Karpas-422 (cell line): ENCODE results near the gene CCL23. TPM values are rescaled to one million over a fixed set of nuclear protein-coding genes. Genes with fewer than 3 reads are reported as not detected.

ENCODE experiments used
- DNase-seq: peaks from one replicate; pipeline ENCODE4 v3.0.0-alpha.2; 2015
- H2AFZ ChIP-seq: fragments of 200-600 bp; sonication (generic); 2 replicates; pipeline ENCODE4 v1.6.1; 2014; ENCODE audit warnings: antibody characterized with exemption, low read length, mixed read lengths
- H3K27ac ChIP-seq: fragments of 200-600 bp; sonication (generic); 2 replicates; pipeline ENCODE4 v1.5.1; 2014; ENCODE audit warnings: mild to moderate bottlenecking, low read length, moderate library complexity
- H3K27me3 ChIP-seq: fragments of 200-600 bp; sonication (generic); 2 replicates; pipeline ENCODE4 v1.6.1; 2014; ENCODE audit warnings: low read length, mixed read lengths
- H3K36me3 ChIP-seq: fragments of 200-600 bp; sonication (generic); 2 replicates; pipeline ENCODE4 v1.6.1; 2014; ENCODE audit warnings: low read length, mixed read lengths; ENCODE audit not compliant: insufficient read depth
- H3K4me1 ChIP-seq: fragments of 200-600 bp; sonication (generic); 2 replicates; pipeline ENCODE4 v1.6.1; 2014; ENCODE audit warnings: mild to moderate bottlenecking, low read length, mixed read lengths
- H3K4me2 ChIP-seq: fragments of 200-600 bp; sonication (generic); 2 replicates; pipeline ENCODE4 v1.6.1; 2014; ENCODE audit warnings: low read length, low read depth, mild to moderate bottlenecking; ENCODE audit not compliant: poor library complexity, severe bottlenecking
- H3K4me3 ChIP-seq: fragments of 200-600 bp; sonication (generic); 2 replicates; pipeline ENCODE4 v1.5.1; 2014; ENCODE audit warnings: mild to moderate bottlenecking, antibody characterized with exemption, low read length, mixed read lengths
- H3K79me2 ChIP-seq: fragments of 200-600 bp; sonication (generic); 2 replicates; pipeline ENCODE4 v1.6.1; 2014; ENCODE audit warnings: mild to moderate bottlenecking, low read length, mixed read lengths
- H3K9ac ChIP-seq: fragments of 200-600 bp; sonication (generic); 2 replicates; pipeline ENCODE4 v1.6.0; 2014; ENCODE audit warnings: low read length
- H3K9me2 ChIP-seq: fragments of 200-600 bp; sonication (generic), shearing (Covaris generic); replicated peaks from 2 replicates; pipeline ENCODE4 v1.6.0; 2014; ENCODE audit warnings: mild to moderate bottlenecking, low read length, moderate library complexity; ENCODE audit not compliant: insufficient read depth
- H3K9me3 ChIP-seq: fragments of 300-700, 200-600 bp; sonication (generic); 2 replicates; pipeline ENCODE4 v1.6.1; 2014; ENCODE audit warnings: low read length, mixed read lengths
- H4K20me1 ChIP-seq: fragments of 200-600 bp; sonication (generic); 2 replicates; pipeline ENCODE4 v1.6.1; 2014; ENCODE audit warnings: mild to moderate bottlenecking, antibody characterized with exemption, low read length, low read depth; ENCODE audit not compliant: insufficient read depth
- total RNA-seq: library from RNA; depleted of rRNA; stranded (reverse); fragments of >200 nt; shearing (Covaris generic); gene quantifications from 2 replicates; pipeline ENCODE4 v1.2.3, GENCODE V29; 2014; ENCODE audit warnings: low replicate concordance

CCL23 gene
- total RNA-seq, 1 experiment from 2014 or later = not detected

DNA sequence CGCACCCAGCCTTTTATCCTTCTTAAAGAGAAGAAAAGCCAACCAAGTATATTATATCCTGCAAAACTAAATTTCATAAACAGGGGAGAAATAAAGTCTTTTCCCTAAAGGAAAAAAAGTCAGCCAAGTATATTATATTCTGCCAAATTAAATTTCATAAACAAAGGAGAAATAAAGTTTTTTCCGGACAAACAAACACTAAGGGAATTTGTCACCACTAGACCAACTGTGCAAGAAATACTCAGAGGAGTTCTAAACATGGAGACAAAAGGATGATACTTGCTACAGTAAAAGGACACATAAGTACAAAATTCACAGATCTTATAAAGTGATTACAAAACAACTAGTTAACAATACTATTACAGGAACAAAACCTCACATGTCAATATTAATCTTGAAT is 31.9 kb upstream of the CCL23 start:
- Histone ChIP-seq H3K79me2 (no peaks in the 10 kb centered on the region), H3K4me1 (peaks cover 3% of the 10 kb centered on the region; the same call in 1 of the 2 replicates), H3K9me3 (peaks cover 14% of the 10 kb centered on the region; the same call in 1 of the 2 replicates), H3K9ac (no peak overlapping the region), H3K9me2 (no peaks in the 10 kb centered on the region), H3K4me3 (no peak overlapping the region), H3K36me3 (no peaks in the 10 kb centered on the region), H4K20me1 (no peaks in the 10 kb centered on the region), H3K4me2 (no peak overlapping the region), H3K27me3 (peaks cover 6% of the 10 kb centered on the region; the same call in 1 of the 2 replicates), H3K27ac (no peak overlapping the region), H2AFZ (no peak overlapping the region)
- DNase-seq = peak; percentile 7

DNA sequence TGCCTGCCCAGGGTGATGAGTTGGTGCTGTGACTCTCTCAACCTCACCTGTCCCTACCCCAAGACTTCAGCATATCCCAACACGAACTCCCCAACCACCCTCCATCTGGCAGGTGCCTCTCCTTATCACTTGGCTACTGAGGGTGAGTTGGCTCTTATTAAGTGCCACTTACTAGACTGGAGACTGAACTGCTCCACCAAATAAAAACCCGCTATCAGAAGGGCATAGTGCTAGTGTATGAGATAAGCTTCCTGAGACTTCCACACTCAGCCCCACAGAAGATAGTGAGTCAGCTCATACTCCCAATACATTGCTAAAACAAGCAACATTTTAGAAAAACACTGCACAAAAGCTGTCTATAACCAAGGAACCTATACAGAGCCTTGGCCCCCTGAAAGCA is 30.3 kb upstream of the CCL23 start:
- Histone ChIP-seq H3K4me2 (no peak overlapping the region), H3K4me3 (no peak overlapping the region), H3K79me2 (no peaks in the 10 kb centered on the region), H3K4me1 (peaks cover 3% of the 10 kb centered on the region; the same call in 1 of the 2 replicates), H3K27me3 (peaks cover 6% of the 10 kb centered on the region; the same call in 1 of the 2 replicates), H3K9ac (no peak overlapping the region), H3K9me3 (peaks cover 14% of the 10 kb centered on the region; the same call in 1 of the 2 replicates), H4K20me1 (no peaks in the 10 kb centered on the region), H3K27ac (no peak overlapping the region), H3K36me3 (no peaks in the 10 kb centered on the region), H3K9me2 (no peaks in the 10 kb centered on the region), H2AFZ (no peak overlapping the region)
- DNase-seq = no peak

DNA sequence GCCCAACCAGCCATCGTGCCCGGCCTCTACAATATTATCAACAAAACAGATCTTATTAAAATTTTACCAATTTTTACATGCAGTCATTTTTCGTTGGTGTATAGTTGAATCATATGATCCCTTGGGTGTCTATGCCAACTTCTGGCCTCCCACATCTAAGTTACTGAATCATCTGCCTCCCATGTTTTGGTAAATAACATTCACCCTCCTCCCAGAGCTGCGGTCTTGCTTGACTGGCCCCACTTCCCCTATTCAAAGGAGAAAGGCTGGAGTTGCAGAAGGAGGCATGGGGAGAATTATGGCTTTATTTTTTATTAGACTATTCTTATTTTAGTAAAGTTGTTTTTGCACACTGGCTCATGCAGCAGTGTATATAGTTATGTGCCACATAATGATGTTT is 18.5 kb upstream of the CCL23 start:
- Histone ChIP-seq H3K4me2 (no peak overlapping the region), H3K4me1 (peaks cover 27% of the 10 kb centered on the region), H3K9me3 (no peaks in the 10 kb centered on the region), H3K27me3 (no peaks in the 10 kb centered on the region), H3K9ac (no peak overlapping the region), H3K27ac (no peak overlapping the region), H4K20me1 (no peaks in the 10 kb centered on the region), H3K9me2 (no peaks in the 10 kb centered on the region), H3K79me2 (no peaks in the 10 kb centered on the region), H3K36me3 (no peaks in the 10 kb centered on the region), H3K4me3 (no peak overlapping the region), H2AFZ (no peak overlapping the region)
- DNase-seq = peak; percentile 36

DNA sequence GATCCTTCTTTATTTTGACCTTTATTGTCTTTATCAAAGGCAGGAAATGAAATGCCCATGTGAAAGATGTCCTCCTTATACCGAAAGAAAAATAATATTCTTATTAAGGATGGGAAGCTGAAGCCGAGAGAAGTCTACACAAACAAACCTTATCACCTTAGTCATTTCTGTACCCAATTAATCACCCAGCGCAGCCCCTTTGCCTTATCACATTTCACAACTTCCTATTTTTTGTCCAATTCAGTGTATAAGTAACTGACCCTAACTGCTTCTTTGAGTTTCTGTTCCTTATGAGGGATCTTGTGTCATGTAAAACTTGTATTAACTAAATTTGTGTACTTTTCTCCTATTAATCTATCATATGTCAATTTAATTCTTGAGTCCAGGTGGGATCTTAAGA is 16.4 kb upstream of the CCL23 start:
- Histone ChIP-seq H4K20me1 (no peaks in the 10 kb centered on the region), H3K36me3 (no peaks in the 10 kb centered on the region), H3K9me2 (no peaks in the 10 kb centered on the region), H3K9ac (no peak overlapping the region), H3K79me2 (no peaks in the 10 kb centered on the region), H3K4me1 (peaks cover 27% of the 10 kb centered on the region), H3K27me3 (no peaks in the 10 kb centered on the region), H3K9me3 (no peaks in the 10 kb centered on the region), H3K27ac (no peak overlapping the region), H3K4me3 (no peak overlapping the region), H2AFZ (no peak overlapping the region), H3K4me2 (peak overlapping the region; percentile 38)
- peak; percentile 66 for DNase-seq

DNA sequence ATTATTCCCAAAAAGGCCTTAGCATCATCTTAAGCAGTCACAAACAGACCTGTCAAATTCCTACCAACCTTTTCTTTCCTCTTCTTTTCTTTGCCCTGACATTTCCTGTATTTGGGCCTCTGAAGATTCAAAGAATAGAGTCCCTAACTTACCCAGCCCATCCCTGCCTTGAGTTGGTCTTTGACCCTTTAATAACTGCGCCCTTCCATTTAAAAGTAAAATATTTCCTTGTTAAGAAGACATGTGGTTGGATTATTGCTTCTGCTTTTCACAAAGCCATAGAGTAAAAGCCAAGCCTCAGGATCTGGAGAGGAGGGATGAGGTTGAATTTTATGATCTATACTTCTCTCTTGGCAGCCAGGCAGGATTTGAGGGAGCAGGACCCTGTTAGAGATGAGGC is 13.2 kb upstream of the CCL23 start:
- H2AFZ ChIP-seq = no peak overlapping the region
- H3K36me3 ChIP-seq = no peaks in the 10 kb centered on the region
- no peak overlapping the region for H3K4me3 ChIP-seq
- no peaks in the 10 kb centered on the region for H3K27me3 ChIP-seq
- no peaks in the 10 kb centered on the region for H4K20me1 ChIP-seq
- no peaks in the 10 kb centered on the region for H3K9me2 ChIP-seq
- no peak overlapping the region for H3K27ac ChIP-seq
- peaks cover 19% of the 10 kb centered on the region for H3K4me1 ChIP-seq
- no peak overlapping the region for H3K9ac ChIP-seq
- no peak overlapping the region for H3K4me2 ChIP-seq
- peak; percentile 25 for DNase-seq
- no peaks in the 10 kb centered on the region for H3K9me3 ChIP-seq
- H3K79me2 ChIP-seq = no peaks in the 10 kb centered on the region

DNA sequence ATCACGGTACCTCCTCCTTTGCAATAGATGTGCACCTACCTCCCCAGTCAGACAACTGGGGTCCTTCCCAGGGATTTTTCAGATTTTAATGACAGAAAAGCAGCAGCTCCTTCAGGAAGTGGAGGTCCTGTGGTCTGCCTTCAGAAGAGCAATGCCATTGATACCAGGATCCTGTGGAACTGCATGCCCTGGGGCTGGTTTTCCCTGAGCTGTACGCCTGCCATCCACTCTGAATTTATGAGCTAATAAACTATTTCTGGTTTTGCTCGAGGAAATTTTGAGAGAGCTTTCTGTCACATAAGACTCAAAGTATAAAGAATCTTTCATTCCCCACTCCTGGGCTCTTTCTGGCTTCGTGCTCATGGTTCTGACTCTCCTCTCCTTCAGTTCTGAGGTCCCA is 10.0 kb upstream of the CCL23 start:
- no peaks in the 10 kb centered on the region for H3K4me1 ChIP-seq
- H3K9me3 ChIP-seq = no peaks in the 10 kb centered on the region
- H3K9ac ChIP-seq = no peak overlapping the region
- no peaks in the 10 kb centered on the region for H3K9me2 ChIP-seq
- no peak overlapping the region for H3K4me2 ChIP-seq
- H3K79me2 ChIP-seq = no peaks in the 10 kb centered on the region
- no peak overlapping the region for H3K4me3 ChIP-seq
- no peaks in the 10 kb centered on the region for H3K36me3 ChIP-seq
- no peak overlapping the region for H3K27ac ChIP-seq
- no peaks in the 10 kb centered on the region for H3K27me3 ChIP-seq
- H2AFZ ChIP-seq = no peak overlapping the region
- no peaks in the 10 kb centered on the region for H4K20me1 ChIP-seq
- DNase-seq = no peak

DNA sequence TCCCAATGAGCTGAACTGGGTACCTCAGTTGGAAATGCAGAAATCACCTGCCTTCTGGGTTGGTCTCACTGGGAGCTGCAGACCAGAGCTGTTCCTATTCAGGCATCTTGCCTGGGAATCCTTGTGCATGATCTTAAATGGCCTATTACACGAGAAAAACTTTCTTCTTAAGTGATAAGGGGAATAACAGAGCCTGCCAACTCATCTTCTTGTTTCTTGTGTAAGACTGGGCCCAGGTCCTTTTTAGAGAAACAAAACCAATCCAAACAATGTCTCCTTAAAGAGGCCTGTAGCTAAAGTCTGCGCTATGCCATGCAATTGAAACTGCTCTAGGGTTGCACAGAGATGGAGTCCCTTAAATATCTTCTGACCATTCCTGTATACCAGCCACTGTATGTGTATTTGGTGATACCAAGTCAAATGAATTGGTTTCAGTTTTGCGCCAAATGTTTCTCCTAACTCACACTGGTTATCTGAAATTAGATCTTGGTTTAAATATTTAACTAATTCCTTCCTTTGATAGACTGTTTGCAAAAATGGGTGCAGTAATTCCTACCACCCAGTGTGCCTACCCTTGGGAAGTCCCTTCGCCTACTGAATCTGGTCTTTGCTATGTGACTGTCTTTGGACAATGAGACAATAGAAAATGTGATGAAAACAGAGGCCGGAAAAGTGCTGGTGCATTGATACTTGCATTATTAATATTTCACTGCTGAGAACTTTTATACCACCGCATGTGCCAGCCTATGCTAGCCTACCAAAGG is 6.5 kb upstream of the CCL23 start:
- no peak overlapping the region for H2AFZ ChIP-seq
- H3K9ac ChIP-seq = no peak overlapping the region
- no peaks in the 10 kb centered on the region for H3K9me3 ChIP-seq
- H3K36me3 ChIP-seq = no peaks in the 10 kb centered on the region
- H3K4me2 ChIP-seq = no peak overlapping the region
- no peak overlapping the region for H3K27ac ChIP-seq
- H3K4me1 ChIP-seq = no peaks in the 10 kb centered on the region
- H3K4me3 ChIP-seq = no peak overlapping the region
- no peaks in the 10 kb centered on the region for H4K20me1 ChIP-seq
- DNase-seq = no peak
- no peaks in the 10 kb centered on the region for H3K9me2 ChIP-seq
- no peaks in the 10 kb centered on the region for H3K27me3 ChIP-seq
- H3K79me2 ChIP-seq = no peaks in the 10 kb centered on the region

DNA sequence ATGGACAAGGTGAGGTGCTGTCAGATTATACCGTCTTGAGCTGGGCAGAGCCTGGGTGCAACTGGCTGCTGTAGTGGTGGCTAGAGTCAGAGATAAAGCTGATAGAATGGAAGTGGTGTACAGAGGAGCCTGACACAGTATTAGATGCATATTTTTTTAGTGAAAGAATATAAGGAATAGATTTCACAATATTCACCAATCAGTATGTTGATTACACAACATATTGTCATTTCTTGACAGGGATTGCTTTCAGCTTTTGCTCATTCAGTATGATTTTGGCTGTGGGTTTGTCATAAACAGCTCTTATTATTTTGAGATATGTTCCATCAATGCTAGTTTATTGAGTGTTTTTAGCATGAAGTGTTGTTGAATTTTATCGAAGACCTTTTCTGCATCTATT is 1.7 kb upstream of the CCL23 start:
- no peaks in the 10 kb centered on the region for H4K20me1 ChIP-seq
- peaks cover 14% of the 10 kb centered on the region for H3K4me1 ChIP-seq
- no peaks in the 10 kb centered on the region for H3K36me3 ChIP-seq
- H3K4me3 ChIP-seq = no peak overlapping the region
- H2AFZ ChIP-seq = no peak overlapping the region
- no peaks in the 10 kb centered on the region for H3K27me3 ChIP-seq
- no peak overlapping the region for H3K27ac ChIP-seq
- DNase-seq = no peak
- no peak overlapping the region for H3K9ac ChIP-seq
- no peaks in the 10 kb centered on the region for H3K79me2 ChIP-seq
- no peaks in the 10 kb centered on the region for H3K9me3 ChIP-seq
- H3K4me2 ChIP-seq = no peak overlapping the region
- no peaks in the 10 kb centered on the region for H3K9me2 ChIP-seq
